GM12878 (cell line): ENCODE results near the gene FAR2. TPM values are rescaled to one million over a fixed set of nuclear protein-coding genes. Genes with fewer than 3 reads are reported as not detected.

Experiments
- BACH1 ChIP-seq: fragments of 450-650 bp; IDR thresholded peaks from 2 replicates; pipeline ENCODE4 v1.6.1; 2017; ENCODE audit warnings: mild to moderate bottlenecking, borderline replicate concordance
- CEBPB ChIP-seq, 2 experiments: fragments of 150-350 bp in 1 of 2; IDR thresholded peaks; 2 replicates each; pipeline ENCODE4 v1.6.1; 2012 to 2014; ENCODE audit warnings: low read depth in 2 of 2, low read length in 2 of 2, borderline replicate concordance in 1 of 2, inconsistent platforms in 1 of 2
- E2F8 ChIP-seq: fragments of 450-650 bp; IDR thresholded peaks from 2 replicates; pipeline ENCODE4 v1.6.1; 2018; ENCODE audit warnings: mild to moderate bottlenecking, low read depth, moderate library complexity; ENCODE audit not compliant: partially characterized antibody
- EED ChIP-seq: sonication (generic); IDR thresholded peaks from 2 replicates; pipeline ENCODE4 v1.6.1; 2016; ENCODE audit warnings: antibody characterized with exemption, low read depth
- ESRRA ChIP-seq: IDR thresholded peaks from 2 replicates; pipeline ENCODE4 v1.6.1; 2012; ENCODE audit warnings: mild to moderate bottlenecking, low read length, improper control_type of control experiment
- FOXK2 ChIP-seq: fragments of 450-650 bp; IDR thresholded peaks from 2 replicates; pipeline ENCODE4 v1.6.1; 2017; ENCODE audit warnings: mild to moderate bottlenecking, moderate library complexity
- IKZF1 ChIP-seq: fragments of 450-650 bp; conservative IDR thresholded peaks from 2 replicates; pipeline ENCODE4 v1.6.1; 2017; ENCODE audit warnings: antibody characterized with exemption, mild to moderate bottlenecking
- MEF2B ChIP-seq: fragments of 450-650 bp; IDR thresholded peaks from 2 replicates; pipeline ENCODE4 v1.6.1; 2018; ENCODE audit warnings: mild to moderate bottlenecking, moderate library complexity; ENCODE audit not compliant: partially characterized antibody, poor library complexity, severe bottlenecking
- RBBP5 ChIP-seq: fragments of 200-600 bp; sonication (generic); conservative IDR thresholded peaks from 2 replicates; pipeline ENCODE4 v1.6.1; 2016
- RUNX3 ChIP-seq: IDR thresholded peaks from 2 replicates; pipeline ENCODE4 v1.6.1; 2012; ENCODE audit warnings: low read length, inconsistent platforms
- SREBF1 ChIP-seq: IDR thresholded peaks from 2 replicates; pipeline ENCODE4 v1.6.1; 2012; ENCODE audit warnings: mild to moderate bottlenecking, low read length
- SUPT20H ChIP-seq: IDR thresholded peaks from 2 replicates; pipeline ENCODE4 v1.6.1; 2011; ENCODE audit warnings: low read depth, mild to moderate bottlenecking, low read length, moderate library complexity, borderline replicate concordance; ENCODE audit not compliant: control insufficient read depth
- ZBTB4 ChIP-seq: fragments of 450-650 bp; formaldehyde crosslinking; IDR thresholded peaks from 2 replicates; pipeline ENCODE4 v1.4.0; 2022; ENCODE audit warnings: mild to moderate bottlenecking, moderate library complexity
- polyA plus RNA-seq, 11 experiments: library from polyadenylated mRNA; depleted of rRNA in 4 of 11; unstranded in 6 of 11; stranded (reverse) in 5 of 11; fragments of >200 nt; fragmentation: Nextera tagmentation in 4 of 11; fragmentation: Illumina TruSeq in 1 of 11; extraction: Ambion mirVana in 4 of 11; extraction: Trizol in 1 of 11; gene quantifications; 1 replicate in 1 of 11; 2 replicates in 10 of 11; pipeline versions ENCODE4 v1.2.1 to v1.2.3, GENCODE V29; 2011 to 2016; ENCODE audit warnings: inconsistent platforms in 2 of 11, missing spikeins in 2 of 11, low read depth in 1 of 11
- total RNA-seq, 4 experiments: library from RNA; depleted of rRNA in 3 of 4; stranded (reverse); fragments of >200 nt in 3 of 4; fragmentation: Illumina TruSeq in 1 of 4; extraction: Trizol in 1 of 4; gene quantifications; 2 replicates each; pipeline versions ENCODE4 v1.2.1 to v1.2.3, GENCODE V29; 2013 to 2021
- TF ChIP-seq, protein P1 (sequence below): IDR thresholded peaks from 2 replicates; pipeline ENCODE4 v1.6.1; 2011; ENCODE audit warnings: low read depth, mild to moderate bottlenecking, low read length, moderate library complexity, borderline replicate concordance; ENCODE audit errors: extremely low read depth
- TF ChIP-seq, protein P2 (sequence below): fragments of 150-350 bp; IDR thresholded peaks from 2 replicates; pipeline ENCODE4 v1.6.1; 2014; ENCODE audit warnings: mild to moderate bottlenecking, low read depth, low read length
- TF ChIP-seq, protein P3 (sequence below): IDR thresholded peaks from 2 replicates; pipeline ENCODE4 v1.6.1; 2012; ENCODE audit warnings: improper control_type of control experiment, low read depth, low read length; ENCODE audit not compliant: insufficient replicate concordance

Gene FAR2
- total and polyA plus RNA-seq, 10 of the 15 experiments (the other 5 are each of a cell fraction or from before 2014, with no cell fraction given), result 0.50 to 1.1 (median 0.65) TPM

GRCh38 chr12:29241821-29242591, 92.9 kb downstream of the FAR2 start (continued):
- TF ChIP-seq MEF2B, result no peak
- TF ChIP-seq ESRRA, result no peak
- TF ChIP-seq RUNX3, result 0 out of 2 replicates have a peak, but pooled peaks have one; percentile 18
- TF ChIP-seq, protein P1, sequence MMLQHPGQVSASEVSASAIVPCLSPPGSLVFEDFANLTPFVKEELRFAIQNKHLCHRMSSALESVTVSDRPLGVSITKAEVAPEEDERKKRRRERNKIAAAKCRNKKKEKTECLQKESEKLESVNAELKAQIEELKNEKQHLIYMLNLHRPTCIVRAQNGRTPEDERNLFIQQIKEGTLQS, result no peak
- TF ChIP-seq E2F8, result no peak
- no peak for TF ChIP-seq FOXK2
- TF ChIP-seq CEBPB (IDR thresholded peaks at IDR 0.05; ENCODE audit: borderline replicate concordance in 1 of 2, low read depth in 2 of 2, low read length in 2 of 2), result no peak
- TF ChIP-seq, protein P2, sequence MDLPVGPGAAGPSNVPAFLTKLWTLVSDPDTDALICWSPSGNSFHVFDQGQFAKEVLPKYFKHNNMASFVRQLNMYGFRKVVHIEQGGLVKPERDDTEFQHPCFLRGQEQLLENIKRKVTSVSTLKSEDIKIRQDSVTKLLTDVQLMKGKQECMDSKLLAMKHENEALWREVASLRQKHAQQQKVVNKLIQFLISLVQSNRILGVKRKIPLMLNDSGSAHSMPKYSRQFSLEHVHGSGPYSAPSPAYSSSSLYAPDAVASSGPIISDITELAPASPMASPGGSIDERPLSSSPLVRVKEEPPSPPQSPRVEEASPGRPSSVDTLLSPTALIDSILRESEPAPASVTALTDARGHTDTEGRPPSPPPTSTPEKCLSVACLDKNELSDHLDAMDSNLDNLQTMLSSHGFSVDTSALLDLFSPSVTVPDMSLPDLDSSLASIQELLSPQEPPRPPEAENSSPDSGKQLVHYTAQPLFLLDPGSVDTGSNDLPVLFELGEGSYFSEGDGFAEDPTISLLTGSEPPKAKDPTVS, result no peak
- no peak for TF ChIP-seq SUPT20H
- TF ChIP-seq, protein P3, sequence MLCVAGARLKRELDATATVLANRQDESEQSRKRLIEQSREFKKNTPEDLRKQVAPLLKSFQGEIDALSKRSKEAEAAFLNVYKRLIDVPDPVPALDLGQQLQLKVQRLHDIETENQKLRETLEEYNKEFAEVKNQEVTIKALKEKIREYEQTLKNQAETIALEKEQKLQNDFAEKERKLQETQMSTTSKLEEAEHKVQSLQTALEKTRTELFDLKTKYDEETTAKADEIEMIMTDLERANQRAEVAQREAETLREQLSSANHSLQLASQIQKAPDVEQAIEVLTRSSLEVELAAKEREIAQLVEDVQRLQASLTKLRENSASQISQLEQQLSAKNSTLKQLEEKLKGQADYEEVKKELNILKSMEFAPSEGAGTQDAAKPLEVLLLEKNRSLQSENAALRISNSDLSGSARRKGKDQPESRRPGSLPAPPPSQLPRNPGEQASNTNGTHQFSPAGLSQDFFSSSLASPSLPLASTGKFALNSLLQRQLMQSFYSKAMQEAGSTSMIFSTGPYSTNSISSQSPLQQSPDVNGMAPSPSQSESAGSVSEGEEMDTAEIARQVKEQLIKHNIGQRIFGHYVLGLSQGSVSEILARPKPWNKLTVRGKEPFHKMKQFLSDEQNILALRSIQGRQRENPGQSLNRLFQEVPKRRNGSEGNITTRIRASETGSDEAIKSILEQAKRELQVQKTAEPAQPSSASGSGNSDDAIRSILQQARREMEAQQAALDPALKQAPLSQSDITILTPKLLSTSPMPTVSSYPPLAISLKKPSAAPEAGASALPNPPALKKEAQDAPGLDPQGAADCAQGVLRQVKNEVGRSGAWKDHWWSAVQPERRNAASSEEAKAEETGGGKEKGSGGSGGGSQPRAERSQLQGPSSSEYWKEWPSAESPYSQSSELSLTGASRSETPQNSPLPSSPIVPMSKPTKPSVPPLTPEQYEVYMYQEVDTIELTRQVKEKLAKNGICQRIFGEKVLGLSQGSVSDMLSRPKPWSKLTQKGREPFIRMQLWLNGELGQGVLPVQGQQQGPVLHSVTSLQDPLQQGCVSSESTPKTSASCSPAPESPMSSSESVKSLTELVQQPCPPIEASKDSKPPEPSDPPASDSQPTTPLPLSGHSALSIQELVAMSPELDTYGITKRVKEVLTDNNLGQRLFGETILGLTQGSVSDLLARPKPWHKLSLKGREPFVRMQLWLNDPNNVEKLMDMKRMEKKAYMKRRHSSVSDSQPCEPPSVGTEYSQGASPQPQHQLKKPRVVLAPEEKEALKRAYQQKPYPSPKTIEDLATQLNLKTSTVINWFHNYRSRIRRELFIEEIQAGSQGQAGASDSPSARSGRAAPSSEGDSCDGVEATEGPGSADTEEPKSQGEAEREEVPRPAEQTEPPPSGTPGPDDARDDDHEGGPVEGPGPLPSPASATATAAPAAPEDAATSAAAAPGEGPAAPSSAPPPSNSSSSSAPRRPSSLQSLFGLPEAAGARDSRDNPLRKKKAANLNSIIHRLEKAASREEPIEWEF, result no peak
- no peak for TF ChIP-seq SREBF1
- no peak for TF ChIP-seq EED
- no peak for TF ChIP-seq BACH1
- no peak for TF ChIP-seq RBBP5
- no peak for TF ChIP-seq ZBTB4
- TF ChIP-seq IKZF1, result peak; percentile 85
